ENCODE results near the gene HES4.
A peak's percentile ranks its signal among the peaks of the same experiment; 100 is the strongest.
"Not testable (repeated sequence)": the region's sequence is repeated elsewhere in the genome, so short reads cannot be mapped to it uniquely, and the experiment has no call there.

Gene HES4

DNA sequence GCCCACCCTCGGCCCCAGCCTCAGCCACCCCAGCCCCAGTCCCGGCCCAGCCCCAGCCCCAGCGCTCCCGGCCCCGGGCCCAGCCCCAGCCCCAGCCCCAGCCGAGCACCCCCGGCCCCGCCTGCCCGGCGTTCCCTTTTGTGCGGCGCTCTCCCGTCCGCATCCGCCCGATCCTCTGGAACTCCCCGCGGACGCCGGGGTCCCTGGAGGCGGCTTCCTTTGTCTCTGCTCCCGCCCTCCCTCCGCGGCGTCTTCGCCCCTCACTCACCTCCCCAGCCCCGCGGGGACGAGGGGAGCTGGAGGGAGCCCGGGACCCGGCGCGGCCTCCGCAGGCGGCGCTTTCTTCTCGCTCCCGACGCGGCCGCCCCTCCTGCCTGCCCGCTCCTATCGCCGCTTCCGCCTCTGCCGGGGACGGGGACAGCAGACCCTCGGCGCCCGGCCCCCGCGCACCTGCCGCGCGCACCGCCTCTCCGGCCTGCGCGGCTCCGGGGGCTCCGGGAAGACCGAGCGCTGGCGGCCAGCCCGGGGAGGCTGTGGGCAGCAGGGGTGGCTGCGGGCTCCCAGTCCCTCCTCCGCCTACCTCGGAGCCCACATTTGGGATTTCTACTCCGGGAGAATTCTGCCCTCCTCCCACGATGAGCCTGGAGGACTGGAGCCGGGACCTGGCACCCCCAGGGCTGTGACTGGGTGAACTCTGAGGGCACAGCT, 34.0 kb upstream of the HES4 start:
- DNase-seq (ENCODE audit: low read depth): no peak

GRCh38 chr1:1033009-1033587, 33.2 kb upstream of the HES4 start:
- DNase-seq (ENCODE audit: low read depth): peak; percentile 55

- DNase-seq (ENCODE audit: low read depth): no peak
These were observed 32.5 kb upstream of the HES4 start for GRCh38 chr1:1032424-1032823.

DNA sequence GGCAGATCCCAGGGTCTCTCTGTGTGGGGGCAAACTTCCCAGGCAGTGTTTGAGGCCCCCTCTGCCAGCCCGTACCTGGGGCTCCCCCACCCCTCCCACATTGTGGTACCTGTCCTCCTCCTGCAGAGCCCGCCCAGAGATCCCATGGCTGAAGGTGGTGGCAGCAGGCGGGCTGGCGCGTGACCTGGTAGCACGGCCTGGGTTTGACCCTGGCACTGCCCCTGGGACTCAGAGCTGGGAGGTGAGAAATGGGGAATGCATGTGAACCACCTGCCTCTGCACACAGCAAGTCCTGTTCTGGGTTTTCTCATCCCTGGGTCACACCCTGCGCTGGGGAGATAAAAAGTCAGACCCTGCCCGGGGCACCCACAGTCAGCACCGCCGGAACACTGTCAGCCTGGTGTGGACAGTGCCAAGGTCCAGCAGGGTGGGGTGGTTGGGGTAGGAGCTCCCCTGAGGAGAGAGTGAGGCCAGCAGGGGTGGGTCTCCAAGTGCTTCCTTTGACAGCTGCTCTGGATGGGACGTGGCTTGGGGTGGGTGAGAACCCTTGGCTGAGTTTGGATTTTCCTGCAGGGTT, 31.9 kb upstream of the HES4 start:
- no peak for DNase-seq (ENCODE audit: low read depth)

GRCh38 chr1:1030867-1031658, 31.2 kb upstream of the HES4 start:
- DNase-seq (ENCODE audit: low read depth): not testable (repeated sequence)

- no peak for DNase-seq (ENCODE audit: low read depth)
These were observed 27.9 kb upstream of the HES4 start for GRCh38 chr1:1027791-1028190.

DNA sequence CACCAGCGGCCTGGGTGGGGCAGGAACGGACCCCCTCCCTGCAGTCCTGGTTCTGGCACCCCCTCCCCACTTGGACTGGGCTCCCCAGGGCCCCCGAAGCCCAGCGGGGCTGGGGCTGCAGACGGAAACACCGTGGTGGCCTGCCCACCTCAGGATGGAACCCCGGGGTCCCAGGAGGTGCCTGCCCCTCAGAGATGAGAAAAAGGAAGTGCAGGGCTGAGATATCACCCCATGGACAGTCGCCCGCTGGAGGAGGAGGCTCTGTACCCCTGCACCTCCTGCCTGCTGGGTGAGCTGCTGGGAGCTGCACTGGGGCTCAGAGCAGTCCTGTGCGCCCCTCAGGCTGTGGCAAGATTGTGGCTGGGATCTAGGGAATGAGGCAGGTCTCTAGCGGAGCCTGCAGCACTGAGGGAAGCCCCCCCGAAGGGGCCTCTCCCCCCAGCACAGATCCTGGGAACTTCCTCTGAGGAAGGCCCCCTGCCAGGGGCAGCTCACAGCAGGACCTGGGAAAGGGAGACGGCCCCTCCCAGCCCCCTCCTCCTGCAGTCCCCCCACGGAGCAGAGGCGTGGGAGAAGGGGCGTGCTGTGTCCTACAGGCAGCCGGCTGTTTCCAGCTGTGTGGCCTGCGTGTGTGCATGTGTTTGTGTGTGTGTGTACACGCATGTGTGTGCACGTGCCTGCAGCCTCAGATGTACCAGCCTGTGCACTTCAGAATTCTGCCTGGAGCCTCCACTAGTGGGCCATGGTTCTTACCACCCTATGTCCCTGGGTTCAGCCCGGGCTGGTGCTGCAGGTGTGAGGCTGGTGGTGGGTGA, 26.9 kb upstream of the HES4 start:
- DNase-seq (ENCODE audit: low read depth): no peak

- DNase-seq (ENCODE audit: low read depth): no peak
These were observed 25.8 kb upstream of the HES4 start for GRCh38 chr1:1025730-1026129.

GRCh38 chr1:1024771-1025699, 25.1 kb upstream of the HES4 start:
- DNase-seq (ENCODE audit: low read depth): no peak

DNA sequence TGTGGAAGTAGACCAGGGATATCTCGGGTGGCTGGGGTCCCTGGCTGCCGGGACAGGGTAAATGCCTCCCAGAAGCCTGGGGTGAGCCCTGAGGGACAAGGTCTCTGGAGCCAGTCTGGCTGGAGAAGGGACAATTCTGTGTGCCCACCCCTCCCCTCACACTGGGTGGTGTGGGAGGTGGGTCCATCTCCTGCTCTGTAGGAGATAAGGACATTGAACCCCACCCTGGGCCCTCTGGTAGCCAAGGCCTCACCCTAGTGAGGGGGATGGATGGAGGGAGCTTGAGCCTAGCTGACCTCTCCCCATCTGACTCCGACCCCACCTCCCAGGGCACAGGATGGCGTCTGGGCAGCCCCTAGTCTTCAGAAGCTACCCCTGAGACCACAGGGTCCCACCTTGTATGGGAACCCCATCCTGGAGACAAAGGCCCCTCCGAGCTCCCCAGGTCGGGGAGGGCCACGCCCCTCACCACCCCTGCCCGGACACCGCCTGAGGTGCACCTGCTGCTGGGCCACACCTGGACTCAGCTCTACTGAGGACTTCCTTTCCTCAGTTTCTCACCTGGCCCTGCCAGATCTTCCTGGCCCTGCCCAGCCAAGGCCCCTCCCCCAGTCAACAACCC, 24.4 kb upstream of the HES4 start:
- DNase-seq (ENCODE audit: low read depth): no peak

DNA sequence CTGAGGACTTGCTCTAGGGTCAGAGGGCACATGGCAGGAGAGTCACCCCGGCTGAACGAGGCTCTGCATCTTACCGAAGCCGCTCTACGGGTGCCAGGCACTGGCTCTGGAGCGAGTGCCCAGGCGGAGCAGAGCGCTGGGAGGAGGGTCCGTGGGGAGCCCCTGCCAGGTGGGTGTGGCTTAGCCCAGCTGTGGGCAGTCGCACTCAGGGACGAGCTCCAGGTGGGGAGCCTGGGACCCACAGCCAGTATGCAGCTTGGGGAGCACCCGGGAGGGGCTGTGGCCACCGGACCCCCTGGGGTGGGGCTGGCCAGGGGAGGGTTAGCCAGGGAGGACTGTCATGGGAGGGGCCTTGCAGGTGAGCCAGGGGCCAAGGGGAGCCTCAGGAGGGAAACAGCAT, 23.8 kb upstream of the HES4 start:
- DNase-seq (ENCODE audit: low read depth): no peak

GRCh38 chr1:1022302-1023009, 22.6 kb upstream of the HES4 start:
- DNase-seq (ENCODE audit: low read depth): no peak

DNA sequence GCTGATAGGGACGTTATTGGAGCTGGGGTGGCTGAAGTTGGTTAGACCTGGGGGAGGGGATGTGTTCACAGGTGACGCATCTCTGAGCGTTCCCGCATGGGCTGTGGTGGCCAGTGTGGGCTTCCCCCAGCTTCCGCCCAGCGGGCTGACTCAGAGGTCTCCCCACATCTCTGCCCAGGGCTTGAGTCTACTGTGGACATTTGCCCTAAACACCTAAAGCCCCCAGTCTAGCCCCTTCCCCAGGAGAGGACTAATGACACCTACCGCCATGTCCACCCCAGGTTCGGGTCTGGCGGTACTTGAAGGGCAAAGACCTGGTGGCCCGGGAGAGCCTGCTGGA, 22.0 kb upstream of the HES4 start:
- no peak for DNase-seq (ENCODE audit: low read depth)

DNA sequence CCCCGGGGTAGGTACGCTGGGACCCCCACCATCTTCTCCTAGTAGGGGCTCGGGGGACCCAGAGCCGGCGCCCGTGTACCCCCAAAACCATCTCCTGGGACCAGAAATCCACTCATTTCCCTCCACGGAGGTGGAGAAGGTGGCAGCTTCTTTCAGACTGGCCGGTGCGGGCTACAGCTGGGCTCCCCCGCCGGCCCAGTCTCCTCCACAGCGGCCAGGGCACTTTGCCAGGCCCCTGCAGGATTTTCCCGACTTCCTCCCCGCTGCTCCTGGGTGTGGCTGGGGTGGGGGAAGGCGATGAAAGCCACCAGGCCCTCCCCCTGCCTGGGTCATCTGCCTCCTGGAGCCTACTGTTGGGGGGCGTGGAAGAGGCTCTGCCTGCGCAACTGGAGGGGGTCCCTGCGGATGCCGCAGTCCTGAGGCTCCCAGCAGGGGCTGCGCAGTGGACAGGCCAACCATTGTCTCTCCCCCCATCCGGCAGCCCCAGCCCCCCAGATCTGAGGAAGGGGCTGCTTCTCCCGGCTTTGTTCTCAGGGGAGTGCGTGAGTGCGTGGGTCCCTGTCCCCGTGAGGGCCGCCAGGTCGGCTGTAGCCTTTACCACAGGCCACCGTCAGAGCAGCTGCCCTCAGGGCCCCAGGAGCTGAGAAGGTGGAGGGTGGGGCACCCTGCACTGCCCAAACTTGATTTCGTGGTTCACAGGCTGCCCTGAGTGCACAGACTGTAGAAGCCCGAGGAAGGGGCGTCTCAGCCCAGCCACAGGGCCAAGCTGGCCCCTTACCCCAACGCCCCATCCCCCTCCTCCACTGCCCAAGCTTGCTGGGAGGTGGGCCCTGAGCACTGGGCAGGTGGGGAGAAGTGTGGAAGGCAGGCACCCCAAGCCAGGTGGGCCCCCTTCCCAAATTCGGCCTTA, 21.4 kb upstream of the HES4 start:
- DNase-seq (ENCODE audit: low read depth): no peak

GRCh38 chr1:1020415-1021009, 20.6 kb upstream of the HES4 start:
- no peak for DNase-seq (ENCODE audit: low read depth)

DNA sequence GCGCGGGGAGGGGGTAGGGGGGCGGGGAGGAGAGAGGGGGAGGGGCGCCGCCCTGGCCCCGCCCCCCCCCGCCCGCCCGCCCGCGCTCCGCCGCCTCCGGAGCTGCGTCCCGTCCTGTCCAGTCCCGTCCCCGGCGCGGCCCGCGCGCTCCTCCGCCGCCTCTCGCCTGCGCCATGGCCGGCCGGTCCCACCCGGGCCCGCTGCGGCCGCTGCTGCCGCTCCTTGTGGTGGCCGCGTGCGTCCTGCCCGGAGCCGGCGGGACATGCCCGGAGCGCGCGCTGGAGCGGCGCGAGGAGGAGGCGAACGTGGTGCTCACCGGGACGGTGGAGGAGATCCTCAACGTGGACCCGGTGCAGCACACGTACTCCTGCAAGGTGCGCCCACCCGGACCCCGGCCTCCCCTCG, 20.1 kb upstream of the HES4 start, which contains the start of gene AGRN:
Gene AGRN, plus strand, starts transcription at position 121 of the 405 bp plus-strand sequence. Its CDS starts 53 bp downstream, at position 174.
- DNase-seq (ENCODE audit: low read depth): no peak

- peak; percentile 53 for DNase-seq (ENCODE audit: low read depth)
These were observed 19.5 kb upstream of the HES4 start for GRCh38 chr1:1019122-1019999.

All from stimulated activated CD8-positive, alpha-beta memory T cell treated with anti-CD3 and anti-CD28 coated beads, Interleukin-15, amount 100 ng/mL, for 1 hour (primary cell).